IMR-90 (cell line): ENCODE data around the gene FUT1. TPM values are rescaled to one million over a fixed set of nuclear protein-coding genes. Genes with fewer than 3 reads are reported as not detected.
"Not testable (repeated sequence)": the region's sequence is repeated elsewhere in the genome, so short reads cannot be mapped to it uniquely, and the experiment has no call there.

ENCODE experiments used
- ATAC-seq: fragments of 200-7000 bp; cut with Tn5 transposase; 2 replicates; pipeline ENCODE4 v1.9.1; 2020; ENCODE audit warnings: low read depth, mild to moderate bottlenecking, moderate library complexity
- BruUV-seq: library from RNA; stranded (reverse); fragments of 400-500 nt; replicated peaks from 2 replicates; lab custom pipeline; 2021; lab: Mats Ljungman, UMichigan
- CTCF ChIA-PET: fragments of 300-600 bp; formaldehyde crosslinking; extraction: SDS; loops from one replicate; lab custom pipeline; 2021; ENCODE audit warnings: antibody characterized with exemption; lab: Yijun Ruan, JAX
- POLR2A ChIA-PET: fragments of 300-600 bp; sonication (Branson Sonifier 250); formaldehyde crosslinking; loops from one replicate; lab custom pipeline; 2022; ENCODE audit warnings: antibody characterized with exemption; ENCODE audit not compliant: unreplicated experiment; lab: Charles Lee
- DNase-seq: peaks from one replicate; pipeline ENCODE4 v3.0.0; 2013
- H2AFZ ChIP-seq: replicated peaks from 2 replicates; pipeline ENCODE3; 2013; ENCODE audit warnings: low read length, mild to moderate bottlenecking; ENCODE audit not compliant: poor library complexity
- H2AK5ac ChIP-seq: 2 replicates; pipeline ENCODE4 v1.6.1; 2013; ENCODE audit warnings: low read depth, low read length, inconsistent platforms
- H2AK9ac ChIP-seq: replicated peaks from 2 replicates; pipeline ENCODE3; 2013; ENCODE audit warnings: mild to moderate bottlenecking, low read depth, low read length, moderate library complexity; ENCODE audit not compliant: poor library complexity
- H2BK120ac ChIP-seq: 2 replicates; pipeline ENCODE4 v1.6.1; 2013; ENCODE audit warnings: low read depth, low read length, inconsistent platforms
- H2BK15ac ChIP-seq: 3 replicates; pipeline ENCODE4 v1.6.1; 2013; ENCODE audit warnings: low read depth, low read length, inconsistent platforms
- H2BK20ac ChIP-seq: 2 replicates; pipeline ENCODE4 v1.6.1; 2013; ENCODE audit warnings: low read depth, mild to moderate bottlenecking, inconsistent platforms, low read length, moderate library complexity
- H2BK5ac ChIP-seq: 2 replicates; pipeline ENCODE4 v1.6.1; 2013; ENCODE audit warnings: mild to moderate bottlenecking, low read depth, low read length, inconsistent platforms; ENCODE audit not compliant: poor library complexity, severe bottlenecking
- H3K14ac ChIP-seq: replicated peaks from 2 replicates; pipeline ENCODE4 v1.6.1; 2013; ENCODE audit warnings: low read depth, low read length, inconsistent platforms
- H3K18ac ChIP-seq: 2 replicates; pipeline ENCODE4 v1.6.1; 2013; ENCODE audit warnings: low read depth, low read length, control low read depth
- H3K23ac ChIP-seq: 2 replicates; pipeline ENCODE4 v1.6.1; 2013; ENCODE audit warnings: low read depth, low read length, inconsistent platforms
- H3K27ac ChIP-seq: 2 replicates; pipeline ENCODE4 v1.5.1; 2013; ENCODE audit warnings: mild to moderate bottlenecking, control low read depth, low read length; ENCODE audit not compliant: insufficient read depth
- H3K27me3 ChIP-seq: 2 replicates; pipeline ENCODE4 v1.6.1; 2013; ENCODE audit warnings: low read length; ENCODE audit not compliant: control insufficient read depth, insufficient read depth
- H3K36me3 ChIP-seq: 2 replicates; pipeline ENCODE4 v1.6.1; 2013; ENCODE audit warnings: low read length, mixed read lengths; ENCODE audit not compliant: control insufficient read depth, insufficient read depth
- H3K4ac ChIP-seq: 2 replicates; pipeline ENCODE4 v1.6.1; 2013; ENCODE audit warnings: low read depth, low read length, inconsistent platforms
- H3K4me1 ChIP-seq: 2 replicates; pipeline ENCODE4 v1.6.1; 2013; ENCODE audit warnings: low read length, mixed read lengths; ENCODE audit not compliant: control insufficient read depth, insufficient read depth
- H3K4me2 ChIP-seq: 2 replicates; pipeline ENCODE4 v1.6.1; 2013; ENCODE audit warnings: low read depth, mild to moderate bottlenecking, control low read depth, low read length, moderate library complexity
- H3K4me3 ChIP-seq: 2 replicates; pipeline ENCODE4 v1.5.1; 2013; ENCODE audit warnings: low read depth, mild to moderate bottlenecking, control low read depth, low read length, moderate library complexity; ENCODE audit not compliant: insufficient read depth
- H3K56ac ChIP-seq: 2 replicates; pipeline ENCODE4 v1.6.1; 2013; ENCODE audit warnings: low read length, inconsistent platforms; ENCODE audit not compliant: insufficient read depth; ENCODE audit errors: extremely low read depth
- H3K79me1 ChIP-seq, 2 experiments: 2 replicates each; pipeline ENCODE4 v1.6.1; 2013; ENCODE audit warnings: low read length in 2 of 2, inconsistent platforms in 1 of 2, low read depth in 1 of 2
- H3K9ac ChIP-seq: 2 replicates; pipeline ENCODE4 v1.6.1; 2013; ENCODE audit warnings: low read depth, low read length, control low read depth
- H3K9me1 ChIP-seq: 2 replicates; pipeline ENCODE4 v1.6.1; 2013; ENCODE audit warnings: low read length, inconsistent platforms; ENCODE audit not compliant: insufficient read depth
- H3K9me3 ChIP-seq: 2 replicates; pipeline ENCODE4 v1.6.1; 2013; ENCODE audit warnings: low read length; ENCODE audit not compliant: control insufficient read depth, insufficient read depth
- H4K20me1 ChIP-seq: 2 replicates; pipeline ENCODE4 v1.6.1; 2013; ENCODE audit warnings: low read length, inconsistent platforms; ENCODE audit not compliant: insufficient read depth
- H4K5ac ChIP-seq: 2 replicates; pipeline ENCODE4 v1.6.1; 2013; ENCODE audit warnings: mild to moderate bottlenecking, low read depth, low read length, control low read depth
- H4K8ac ChIP-seq, 2 experiments: 2 replicates each; pipeline ENCODE4 v1.6.1; 2013; ENCODE audit warnings: low read depth in 2 of 2, low read length in 2 of 2, control low read depth in 1 of 2, inconsistent platforms in 1 of 2
- H4K91ac ChIP-seq: 2 replicates; pipeline ENCODE4 v1.6.1; 2013; ENCODE audit warnings: low read depth, low read length, inconsistent platforms; ENCODE audit not compliant: insufficient read depth
- WGBS, 2 experiments: methylation state at CpG; one replicate each; pipeline versions ENCODE4 v1.1.5 to v1.1.7; 2013; ENCODE audit warnings: missing lambda C conversion rate in 2 of 2; ENCODE audit not compliant: insufficient read length in 1 of 2; ENCODE audit errors: extremely low coverage in 2 of 2; 5-methylcytosine and 5-hydroxymethylcytosine counted together
- dilution Hi-C: fragments of 300-500 bp; cut with HindIII; formaldehyde crosslinking; loops from one replicate; pipeline ENCODE4 v1.14.3; 2018; ENCODE audit warnings: low sequenced_read_pairs; ENCODE audit not compliant: unreplicated experiment
- in situ Hi-C: fragments of 300-500 bp; cut with MboI; formaldehyde crosslinking; loops from 3 replicates; pipeline ENCODE4 v1.14.3; 2019; ENCODE audit warnings: low sequenced_read_pairs, inconsistent platforms, mixed read lengths
- intact Hi-C: fragments of 100-400 bp; cut with micrococcal nuclease; formaldehyde crosslinking; loops from 2 replicates; pipeline ENCODE4 v1.10.0; 2022
- polyA plus RNA-seq, 3 experiments: library from polyadenylated mRNA; depleted of rRNA; stranded (reverse); fragments of >200 nt; gene quantifications; 2 replicates each; pipeline ENCODE4 v1.2.3, GENCODE V29; 2012; ENCODE audit warnings: low replicate concordance in 1 of 3
- total RNA-seq: library from RNA; depleted of rRNA; stranded (reverse); fragments of >200 nt; gene quantifications from 2 replicates; pipeline ENCODE4 v1.2.3, GENCODE V29; 2012

FUT1 gene
- total and polyA plus RNA-seq, 2 of the 4 experiments (the other 2 are of a cell fraction), result 0.09 to 0.18 TPM

GRCh38 chr19:48786422-48786821 is 34.0 kb upstream of the FUT1 start:
- H3K79me1 ChIP-seq, H3K4ac ChIP-seq, DNase-seq, H3K9ac ChIP-seq, H3K36me3 ChIP-seq, H3K56ac ChIP-seq, H3K4me2 ChIP-seq, ATAC-seq, H3K18ac ChIP-seq, in situ Hi-C loops, H2BK20ac ChIP-seq, H3K27ac ChIP-seq, BruUV-seq, H4K8ac ChIP-seq, H2BK120ac ChIP-seq, H3K9me3 ChIP-seq, dilution Hi-C loops, H4K91ac ChIP-seq, H2BK5ac ChIP-seq, H3K4me3 ChIP-seq, H2AFZ ChIP-seq, H3K27me3 ChIP-seq, H3K23ac ChIP-seq, POLR2A ChIA-PET, H2BK15ac ChIP-seq, H3K14ac ChIP-seq, H2AK5ac ChIP-seq, H2AK9ac ChIP-seq, H3K4me1 ChIP-seq, H3K9me1 ChIP-seq, H4K5ac ChIP-seq, H4K20me1 ChIP-seq: not testable (repeated sequence)
- intact Hi-C loops, result loop anchor here (10.0 kb wide), 1 partner anchor 438 kb away; no protein-coding TSS in a partner anchor
- CTCF ChIA-PET, result interaction anchor here (1.1 kb wide), 1 partner anchor 9 kb away, joined by 6 read pairs; no protein-coding TSS in a partner anchor
- WGBS, 2 experiments, result no CpG with 5 or more reads among the region's 7 CpGs
